Astrocyte (in vitro differentiated cells and primary cell): ENCODE data around the gene KLHDC10. TPM values are rescaled to one million over a fixed set of nuclear protein-coding genes. Genes with fewer than 3 reads are reported as not detected.
"Not testable (repeated sequence)": the region's sequence is repeated elsewhere in the genome, so short reads cannot be mapped to it uniquely, and the experiment has no call there.

ENCODE experiments used
- DNase-seq: peaks from one replicate; pipeline ENCODE4 v3.0.0-alpha.2; 2010; ENCODE audit warnings: low read depth
- FAIRE-seq: peaks from 2 replicates; lab custom pipeline; 2011; peaks lifted over from hg19 to GRCh38; lab: Jason Lieb, UNC
- H2AFZ ChIP-seq: 2 replicates; pipeline ENCODE4 v1.6.0; 2012; ENCODE audit warnings: low read depth, low read length, inconsistent platforms
- H3K27ac ChIP-seq: 2 replicates; pipeline ENCODE4 v1.5.1; 2011; ENCODE audit warnings: low read depth, low read length, inconsistent platforms
- H3K27me3 ChIP-seq: 2 replicates; pipeline ENCODE4 v1.6.0; 2011; ENCODE audit warnings: low read length, inconsistent platforms; ENCODE audit not compliant: insufficient read depth
- H3K36me3 ChIP-seq: 2 replicates; pipeline ENCODE4 v1.5.1; 2011; ENCODE audit warnings: low read length, inconsistent platforms; ENCODE audit not compliant: insufficient read depth
- H3K4me1 ChIP-seq: 2 replicates; pipeline ENCODE4 v1.5.1; 2011; ENCODE audit warnings: low read length, inconsistent platforms; ENCODE audit not compliant: insufficient read depth
- H3K4me2 ChIP-seq: 2 replicates; pipeline ENCODE4 v1.6.0; 2012; ENCODE audit warnings: low read length, inconsistent platforms
- H3K4me3 ChIP-seq: 2 replicates; pipeline ENCODE4 v1.5.1; 2011; ENCODE audit warnings: low read depth, mild to moderate bottlenecking, low read length, inconsistent platforms; ENCODE audit not compliant: insufficient read depth
- H3K79me2 ChIP-seq: 2 replicates; pipeline ENCODE4 v1.6.0; 2012; ENCODE audit warnings: mild to moderate bottlenecking, low read length, inconsistent platforms; ENCODE audit not compliant: insufficient read depth
- H3K9ac ChIP-seq: 2 replicates; pipeline ENCODE4 v1.6.0; 2012; ENCODE audit warnings: mild to moderate bottlenecking, low read length, inconsistent platforms
- H3K9me3 ChIP-seq: 2 replicates; pipeline ENCODE4 v1.5.1; 2012; ENCODE audit warnings: low read depth, mild to moderate bottlenecking, low read length, inconsistent platforms; ENCODE audit not compliant: insufficient read depth
- H4K20me1 ChIP-seq: 2 replicates; pipeline ENCODE4 v1.6.0; 2012; ENCODE audit warnings: low read length, inconsistent platforms; ENCODE audit not compliant: insufficient read depth
- H3K27ac Mint-ChIP-seq: one replicate; pipeline ENCODE4 v1.8.0; 2021; ENCODE audit warnings: mild to moderate bottlenecking, mixed read lengths; ENCODE audit not compliant: unreplicated experiment
- H3K27me3 Mint-ChIP-seq: one replicate; pipeline ENCODE4 v1.8.0; 2021; ENCODE audit warnings: low read depth, mixed read lengths; ENCODE audit not compliant: unreplicated experiment
- H3K36me3 Mint-ChIP-seq: one replicate; pipeline ENCODE4 v1.8.0; 2021; ENCODE audit warnings: low read depth, mixed read lengths; ENCODE audit not compliant: unreplicated experiment
- H3K4me1 Mint-ChIP-seq: one replicate; pipeline ENCODE4 v1.8.0; 2021; ENCODE audit warnings: low read depth, mixed read lengths; ENCODE audit not compliant: unreplicated experiment
- H3K4me3 Mint-ChIP-seq: one replicate; pipeline ENCODE4 v1.8.0; 2021; ENCODE audit warnings: mild to moderate bottlenecking, moderate library complexity, mixed read lengths; ENCODE audit not compliant: unreplicated experiment
- H3K9me3 Mint-ChIP-seq: one replicate; pipeline ENCODE4 v1.8.0; 2021; ENCODE audit warnings: mild to moderate bottlenecking, mixed read lengths; ENCODE audit not compliant: unreplicated experiment
- EZH2 ChIP-seq: IDR thresholded peaks from 2 replicates; pipeline ENCODE4 v1.6.1; 2012; ENCODE audit warnings: mild to moderate bottlenecking, low read length, inconsistent platforms; ENCODE audit not compliant: insufficient read depth
- total RNA-seq: library from RNA; stranded (reverse); gene quantifications from 2 replicates; pipeline ENCODE4 v1.2.1, GENCODE V29; 2021
- TF ChIP-seq, protein P1 (sequence below): IDR thresholded peaks from 2 replicates; pipeline ENCODE4 v1.5.1; 2011; ENCODE audit warnings: low read depth, mild to moderate bottlenecking, inconsistent platforms, low read length, moderate library complexity; ENCODE audit not compliant: insufficient read depth

KLHDC10 gene
- total RNA-seq, 1 donor from 2014 or later = 33.2 TPM

- no peak overlapping the region for H3K4me3 Mint-ChIP-seq
- TF ChIP-seq, protein P1, sequence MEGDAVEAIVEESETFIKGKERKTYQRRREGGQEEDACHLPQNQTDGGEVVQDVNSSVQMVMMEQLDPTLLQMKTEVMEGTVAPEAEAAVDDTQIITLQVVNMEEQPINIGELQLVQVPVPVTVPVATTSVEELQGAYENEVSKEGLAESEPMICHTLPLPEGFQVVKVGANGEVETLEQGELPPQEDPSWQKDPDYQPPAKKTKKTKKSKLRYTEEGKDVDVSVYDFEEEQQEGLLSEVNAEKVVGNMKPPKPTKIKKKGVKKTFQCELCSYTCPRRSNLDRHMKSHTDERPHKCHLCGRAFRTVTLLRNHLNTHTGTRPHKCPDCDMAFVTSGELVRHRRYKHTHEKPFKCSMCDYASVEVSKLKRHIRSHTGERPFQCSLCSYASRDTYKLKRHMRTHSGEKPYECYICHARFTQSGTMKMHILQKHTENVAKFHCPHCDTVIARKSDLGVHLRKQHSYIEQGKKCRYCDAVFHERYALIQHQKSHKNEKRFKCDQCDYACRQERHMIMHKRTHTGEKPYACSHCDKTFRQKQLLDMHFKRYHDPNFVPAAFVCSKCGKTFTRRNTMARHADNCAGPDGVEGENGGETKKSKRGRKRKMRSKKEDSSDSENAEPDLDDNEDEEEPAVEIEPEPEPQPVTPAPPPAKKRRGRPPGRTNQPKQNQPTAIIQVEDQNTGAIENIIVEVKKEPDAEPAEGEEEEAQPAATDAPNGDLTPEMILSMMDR = no peak
- H3K79me2 ChIP-seq = peaks cover 92% of the 10 kb centered on the region
- no peak overlapping the region for H3K27ac ChIP-seq
- no peaks in the 10 kb centered on the region for H3K9me3 Mint-ChIP-seq
- peaks cover 4% of the 10 kb centered on the region for H3K4me1 ChIP-seq
- H3K27me3 ChIP-seq = no peaks in the 10 kb centered on the region
- H3K4me3 ChIP-seq = no peak overlapping the region
- H3K4me1 Mint-ChIP-seq = no peaks in the 10 kb centered on the region
- peaks cover 45% of the 10 kb centered on the region for H4K20me1 ChIP-seq
- FAIRE-seq = no peak
- no peak for DNase-seq
- H3K36me3 Mint-ChIP-seq = peaks cover 4% of the 10 kb centered on the region
- no peaks in the 10 kb centered on the region for H3K9me3 ChIP-seq
- no peak overlapping the region for H3K4me2 ChIP-seq
- H3K36me3 ChIP-seq = no peaks in the 10 kb centered on the region
- no peak overlapping the region for H3K9ac ChIP-seq
- H3K27ac Mint-ChIP-seq = no peak overlapping the region
- no peak overlapping the region for H2AFZ ChIP-seq
- no peaks in the 10 kb centered on the region for H3K27me3 Mint-ChIP-seq
Observed at GRCh38 chr7:130079846-130080394, 9.6 kb downstream of the KLHDC10 start.

GRCh38 chr7:130083497-130083896, 13.2 kb downstream of the KLHDC10 start:
- not testable (repeated sequence) for H3K9me3 ChIP-seq, H3K27ac ChIP-seq, H3K36me3 ChIP-seq, FAIRE-seq, H3K4me3 ChIP-seq, H2AFZ ChIP-seq, DNase-seq, H3K4me1 Mint-ChIP-seq, H3K27ac Mint-ChIP-seq, H3K9me3 Mint-ChIP-seq, H3K9ac ChIP-seq, H3K36me3 Mint-ChIP-seq, H3K4me3 Mint-ChIP-seq, H3K27me3 Mint-ChIP-seq, H3K27me3 ChIP-seq, H3K4me1 ChIP-seq, H3K4me2 ChIP-seq
- peaks cover 84% of the 10 kb centered on the region for H3K79me2 ChIP-seq
- H4K20me1 ChIP-seq = peaks cover 55% of the 10 kb centered on the region

GRCh38 chr7:130084037-130084875, 13.9 kb downstream of the KLHDC10 start:
- Mint-ChIP-seq H3K27me3 (no peaks in the 10 kb centered on the region), H3K9me3 (no peaks in the 10 kb centered on the region), H3K4me1 (peaks cover 3% of the 10 kb centered on the region), H3K27ac (no peak overlapping the region), H3K36me3 (peaks cover 4% of the 10 kb centered on the region), H3K4me3 (no peak overlapping the region)
- no peak for TF ChIP-seq EZH2
- TF ChIP-seq, protein P1 = peak; percentile 49
- Histone ChIP-seq H3K27ac (no peak overlapping the region), H3K9me3 (no peaks in the 10 kb centered on the region), H3K4me1 (peaks cover 8% of the 10 kb centered on the region), H3K9ac (no peak overlapping the region), H3K36me3 (no peaks in the 10 kb centered on the region), H3K4me3 (no peak overlapping the region), H3K79me2 (peaks cover 84% of the 10 kb centered on the region), H2AFZ (no peak overlapping the region), H3K4me2 (no peak overlapping the region), H3K27me3 (no peaks in the 10 kb centered on the region), H4K20me1 (peaks cover 58% of the 10 kb centered on the region)
- FAIRE-seq = no peak
- DNase-seq = peak; percentile 61

- not testable (repeated sequence) for H3K9me3 Mint-ChIP-seq, H3K4me2 ChIP-seq, H3K27ac Mint-ChIP-seq, H2AFZ ChIP-seq, H3K9me3 ChIP-seq, H3K27me3 ChIP-seq, H3K27ac ChIP-seq, DNase-seq, H3K4me3 ChIP-seq, FAIRE-seq, H3K9ac ChIP-seq, H3K4me3 Mint-ChIP-seq, H3K27me3 Mint-ChIP-seq, H3K4me1 ChIP-seq, H3K36me3 ChIP-seq, H3K36me3 Mint-ChIP-seq, H3K4me1 Mint-ChIP-seq
- peaks cover 85% of the 10 kb centered on the region for H3K79me2 ChIP-seq
- peaks cover 54% of the 10 kb centered on the region for H4K20me1 ChIP-seq
Observed at GRCh38 chr7:130085235-130085634, 14.9 kb downstream of the KLHDC10 start.
